Gastrocnemius medialis (tissue), 4 donors: Measurements from ENCODE around the gene HDGF. TPM values are rescaled to one million over a fixed set of nuclear protein-coding genes. Genes with fewer than 3 reads are reported as not detected.
A peak's percentile ranks its signal among the peaks of the same experiment; 100 is the strongest.
"Not testable (repeated sequence)": the region's sequence is repeated elsewhere in the genome, so short reads cannot be mapped to it uniquely, and the experiment has no call there.

Experiments used
- ATAC-seq, 2 donors: fragments of 150-250 bp; one replicate each; pipeline ENCODE4 v1.9.1; 2016
- DNase-seq, 2 donors: peaks; one replicate each; pipeline ENCODE4 v3.0.0-alpha.2; 2019
- H3K27ac ChIP-seq, 4 donors: fragments of 200-600 bp; sonication (generic); 1 replicate in 1 of 4; 2 replicates in 3 of 4; pipeline ENCODE4 v1.5.1; 2016 to 2018; ENCODE audit warnings: mild to moderate bottlenecking in 2 of 4, moderate library complexity in 1 of 4
- H3K27me3 ChIP-seq, 3 donors: fragments of 200-600 bp; sonication (generic) in 2 of 3; 1 replicate in 1 of 3; 2 replicates in 2 of 3; pipeline versions ENCODE4 v1.5.1 to v1.6.0; 2016 to 2019; ENCODE audit warnings: mild to moderate bottlenecking in 1 of 3, moderate library complexity in 1 of 3
- H3K36me3 ChIP-seq, 2 donors: fragments of 200-600 bp; sonication (generic) in 1 of 2; one replicate each; pipeline ENCODE4 v1.5.1; 2017 to 2018
- H3K4me1 ChIP-seq, 2 donors: fragments of 200-600 bp; sonication (generic) in 1 of 2; one replicate each; pipeline ENCODE4 v1.5.1; 2016 to 2017; ENCODE audit warnings: mild to moderate bottlenecking in 2 of 2
- H3K4me3 ChIP-seq, 4 donors: fragments of 200-600 bp; sonication (generic) in 3 of 4; 1 replicate in 1 of 4; 2 replicates in 3 of 4; pipeline ENCODE4 v1.5.1; 2016 to 2019; ENCODE audit warnings: mild to moderate bottlenecking in 2 of 4
- H3K9me3 ChIP-seq, 3 donors: fragments of 200-600 bp; sonication (generic) in 2 of 3; 1 replicate in 1 of 3; 2 replicates in 2 of 3; pipeline ENCODE4 v1.5.1; 2016 to 2019
- CTCF ChIP-seq, 5 experiments: fragments of 450-650 bp in 3 of 5; fragments of 200-600 bp in 2 of 5; sonication (generic) in 2 of 5; IDR thresholded peaks in 4 of 5; conservative IDR thresholded peaks in 1 of 5; 1 replicate in 4 of 5; 2 replicates in 1 of 5; pipeline ENCODE4 v1.5.1; 2016 to 2019; ENCODE audit warnings: antibody characterized with exemption in 5 of 5, mild to moderate bottlenecking in 3 of 5, moderate library complexity in 3 of 5
- POLR2A ChIP-seq, 2 donors: fragments of 450-650 bp; IDR thresholded peaks; one replicate each; pipeline ENCODE4 v1.6.1; 2017; ENCODE audit warnings: antibody characterized with exemption in 2 of 2, mild to moderate bottlenecking in 2 of 2, moderate library complexity in 2 of 2
- in situ Hi-C, 4 donors: fragments of 200-750 bp; cut with MboI; loops; one replicate each; pipeline versions ENCODE4 v1.15.0 to v1.8.0; 2017; ENCODE audit warnings: low sequenced_read_pairs in 4 of 4
- intact Hi-C: fragments of 100-400 bp; cut with DNase I; formaldehyde crosslinking; loops from one replicate; pipeline ENCODE4 v1.15.1; 2023; ENCODE audit warnings: low total_unique reads
- total RNA-seq, 4 donors: library from RNA; depleted of rRNA; stranded (reverse); fragments of >200 nt; gene quantifications; one replicate each; pipeline versions ENCODE4 v1.1.0 to v1.2.3, GENCODE V29; 2016

HDGF gene
- total RNA-seq, 4 donors from 2014 or later: 154 to 281 (median 240) TPM

- Histone ChIP-seq H3K4me3 (no peak overlapping the region), H3K36me3 (no peaks in the 10 kb centered on the region), H3K27me3 (no peaks in the 10 kb centered on the region), H3K4me1 (peaks cover 8 to 12% of the 10 kb centered on the region in 2 donors), H3K9me3 (no peaks in the 10 kb centered on the region), H3K27ac (peak overlapping the region in 3 of 4 donors; percentile 59 to 80 (median 69))
- TF ChIP-seq POLR2A (IDR thresholded peaks at IDR 0.05) (no peak), CTCF (IDR thresholded peaks at IDR 0.05 in 4 of 5, conservative IDR thresholded peaks at IDR 0.05 in 1 of 5) (no peak)
- intact Hi-C loops (no loop called here), in situ Hi-C loops (no loop called here)
- DNase-seq (no peak), ATAC-seq (peak in 1 of 2 donors; percentile 5)
Observed at GRCh38 chr1:156760796-156761104, 9.3 kb upstream of the HDGF start.

GRCh38 chr1:156760092-156760795, 8.8 kb upstream of the HDGF start:
- DNase-seq (peak in 1 of 2 donors; percentile 64), ATAC-seq (peak; percentile 81 to 87)
- Histone ChIP-seq H3K4me3 (no peak overlapping the region), H3K9me3 (no peaks in the 10 kb centered on the region), H3K27ac (peak overlapping the region in 3 of 4 donors; percentile 59 to 80 (median 69)), H3K27me3 (no peaks in the 10 kb centered on the region), H3K36me3 (no peaks in the 10 kb centered on the region), H3K4me1 (peaks cover 7 to 10% of the 10 kb centered on the region in 2 donors)
- in situ Hi-C loops: no loop called here
- TF ChIP-seq POLR2A (IDR thresholded peaks at IDR 0.05) (no peak), CTCF (IDR thresholded peaks at IDR 0.05 in 4 of 5, conservative IDR thresholded peaks at IDR 0.05 in 1 of 5) (no peak)
- intact Hi-C loops: no loop called here

GRCh38 chr1:156757572-156758253, 6.2 kb upstream of the HDGF start:
- H3K27me3 ChIP-seq, in situ Hi-C loops: not testable (repeated sequence)
- peaks cover 26 to 28% of the 10 kb centered on the region in 2 donors for H3K4me1 ChIP-seq

GRCh38 chr1:156756355-156756754, 4.9 kb upstream of the HDGF start:
- ATAC-seq (no peak), DNase-seq (no peak)
- intact Hi-C loops: no loop called here
- TF ChIP-seq POLR2A (IDR thresholded peaks at IDR 0.05) (no peak), CTCF (IDR thresholded peaks at IDR 0.05 in 4 of 5, conservative IDR thresholded peaks at IDR 0.05 in 1 of 5) (no peak)
- H3K4me3 ChIP-seq: no peak overlapping the region
- H3K9me3 ChIP-seq: no peaks in the 10 kb centered on the region
- in situ Hi-C loops: no loop called here
- H3K27me3 ChIP-seq: no peaks in the 10 kb centered on the region
- H3K4me1 ChIP-seq: peaks cover 31% of the 10 kb centered on the region in 2 donors
- H3K36me3 ChIP-seq: no peaks in the 10 kb centered on the region
- H3K27ac ChIP-seq: peak overlapping the region in 1 of 4 donors; percentile 100

More at GRCh38 chr1:156757572-156758253, 6.2 kb upstream of the HDGF start:
- H3K9me3 ChIP-seq, H3K4me3 ChIP-seq, intact Hi-C loops, ATAC-seq, DNase-seq, H3K36me3 ChIP-seq: not testable (repeated sequence)
- peak overlapping the region in 2 of 4 donors; percentile 38 to 49 for H3K27ac ChIP-seq

- Histone ChIP-seq H3K27ac (peak overlapping the region in 3 of 4 donors; percentile 3 to 100 (median 46)), H3K9me3 (no peaks in the 10 kb centered on the region), H3K27me3 (no peaks in the 10 kb centered on the region), H3K4me3 (no peak overlapping the region), H3K36me3 (no peaks in the 10 kb centered on the region), H3K4me1 (peaks cover 24 to 25% of the 10 kb centered on the region in 2 donors)
- TF ChIP-seq POLR2A (IDR thresholded peaks at IDR 0.05) (no peak), CTCF (IDR thresholded peaks at IDR 0.05 in 4 of 5, conservative IDR thresholded peaks at IDR 0.05 in 1 of 5) (no peak)
- ATAC-seq: no peak
- no peak for DNase-seq
- intact Hi-C loops (no loop called here), in situ Hi-C loops (no loop called here)
Observed at GRCh38 chr1:156755527-156755950, 4.1 kb upstream of the HDGF start.
